Right atrium auricular region (tissue), 2 donors: ENCODE measurements around the gene PREPL. TPM values are rescaled to one million over a fixed set of nuclear protein-coding genes. Genes with fewer than 3 reads are reported as not detected.

Experiments used
- DNase-seq: peaks from one replicate; pipeline ENCODE4 v3.0.0-alpha.2; 2019; ENCODE audit warnings: low spot score
- H3K27ac ChIP-seq, 2 donors: fragments of 200-600 bp; sonication (generic); 1 replicate in 1 of 2; 2 replicates in 1 of 2; pipeline ENCODE4 v1.5.1; 2016 to 2019
- H3K27me3 ChIP-seq, 2 donors: fragments of 200-600 bp; sonication (generic); one replicate each; pipeline versions ENCODE4 v1.5.1 to v1.6.0; 2017 to 2019
- H3K36me3 ChIP-seq: fragments of 200-600 bp; sonication (generic); one replicate; pipeline ENCODE4 v1.5.1; 2016
- H3K4me1 ChIP-seq, 2 donors: fragments of 200-600 bp; sonication (generic); one replicate each; pipeline versions ENCODE4 v1.5.1 to v1.6.0; 2017 to 2019
- H3K4me3 ChIP-seq, 2 donors: fragments of 200-600 bp; sonication (generic); 1 replicate in 1 of 2; 2 replicates in 1 of 2; pipeline ENCODE4 v1.5.1; 2017 to 2019; ENCODE audit warnings: mild to moderate bottlenecking in 1 of 2, moderate library complexity in 1 of 2
- H3K9me3 ChIP-seq, 2 donors: fragments of 200-600 bp; sonication (generic); one replicate each; pipeline ENCODE4 v1.5.1; 2019
- CTCF ChIP-seq, 2 donors: fragments of 200-600 bp; sonication (generic); IDR thresholded peaks; one replicate each; pipeline ENCODE4 v1.5.1; 2019; ENCODE audit warnings: antibody characterized with exemption in 2 of 2
- total RNA-seq, 2 donors: library from RNA; depleted of rRNA; stranded (reverse); fragments of >200 nt; gene quantifications; one replicate each; pipeline ENCODE4 v1.1.0, GENCODE V29; 2016

Gene PREPL
- total RNA-seq, 2 donors from 2014 or later = 71.5 to 98.5 TPM

GRCh38 chr2:44267796-44268648 is 93.3 kb downstream of the PREPL start:
- H3K36me3 ChIP-seq = no peaks in the 10 kb centered on the region
- no peaks in the 10 kb centered on the region for H3K9me3 ChIP-seq
- TF ChIP-seq CTCF (IDR thresholded peaks at IDR 0.05) = no peak
- peak overlapping the region; percentile 29 to 64 for H3K27ac ChIP-seq
- DNase-seq = no peak
- no peaks in the 10 kb centered on the region for H3K27me3 ChIP-seq
- peaks cover 0 to 11% of the 10 kb centered on the region in 2 donors for H3K4me1 ChIP-seq
- no peak overlapping the region for H3K4me3 ChIP-seq

Other genes with a start within 250 kb of the PREPL start
- gene PPM1B, start 192.6 kb downstream of the PREPL start, total RNA-seq = 10 to 100 TPM; 21.4 to 38.6 TPM
- not detected for gene SLC3A1, start 86.0 kb downstream of the PREPL start, total RNA-seq
- gene CAMKMT, start 453 bp upstream of the PREPL start, total RNA-seq = 1 to 10 TPM; 3.6 to 4.6 TPM